Globus pallidus (tissue), 1 donor: ENCODE results near the gene FRMD4A.

ENCODE experiments used
- DNase-seq: peaks from one replicate; pipeline ENCODE4 v3.0.0-alpha.2; 2015; ENCODE audit warnings: low spot score

FRMD4A gene

GRCh38 chr10:14190702-14191101, 140.0 kb downstream of the FRMD4A start:
- DNase-seq: no peak

- DNase-seq: no peak
Measured at GRCh38 chr10:14186245-14186644, 144.5 kb downstream of the FRMD4A start.

- no peak for DNase-seq
Measured at GRCh38 chr10:14185316-14186045, 145.2 kb downstream of the FRMD4A start.

GRCh38 chr10:14184841-14185315, 145.8 kb downstream of the FRMD4A start:
- DNase-seq: no peak

- DNase-seq: no peak
Measured at GRCh38 chr10:14182781-14183180, 147.9 kb downstream of the FRMD4A start.

GRCh38 chr10:14181567-14181936, 149.2 kb downstream of the FRMD4A start:
- DNase-seq: no peak

- no peak for DNase-seq
Measured at GRCh38 chr10:14180911-14181566, 149.7 kb downstream of the FRMD4A start.

- no peak for DNase-seq
Measured at GRCh38 chr10:14179251-14179650, 151.5 kb downstream of the FRMD4A start.

GRCh38 chr10:14173706-14174594, 156.8 kb downstream of the FRMD4A start:
- DNase-seq: peak; percentile 21

- DNase-seq: no peak
Measured at GRCh38 chr10:14173391-14173705, 157.4 kb downstream of the FRMD4A start.

- DNase-seq: no peak
Measured at GRCh38 chr10:14172336-14172950, 158.3 kb downstream of the FRMD4A start.

GRCh38 chr10:14171336-14171735, 159.4 kb downstream of the FRMD4A start:
- no peak for DNase-seq

- DNase-seq: peak; percentile 19
Measured at GRCh38 chr10:14163377-14164086, 167.2 kb downstream of the FRMD4A start.

GRCh38 chr10:14162629-14163344, 167.9 kb downstream of the FRMD4A start:
- DNase-seq: no peak

GRCh38 chr10:14162061-14162460, 168.7 kb downstream of the FRMD4A start:
- no peak for DNase-seq

GRCh38 chr10:14160299-14160698, 170.4 kb downstream of the FRMD4A start:
- DNase-seq: no peak

- no peak for DNase-seq
Measured at GRCh38 chr10:14158575-14158974, 172.1 kb downstream of the FRMD4A start.

GRCh38 chr10:14156104-14156503, 174.6 kb downstream of the FRMD4A start:
- DNase-seq: no peak

- no peak for DNase-seq
Measured at GRCh38 chr10:14153570-14154055, 177.1 kb downstream of the FRMD4A start.

- no peak for DNase-seq
Measured at GRCh38 chr10:14151571-14151970, 179.2 kb downstream of the FRMD4A start.

GRCh38 chr10:14150526-14150925, 180.2 kb downstream of the FRMD4A start:
- DNase-seq: no peak
